ENCODE data around the gene YARS1.
A peak's percentile ranks its signal among the peaks of the same experiment; 100 is the strongest.

Gene YARS1

GRCh38 chr1:32817159-32817814 lies at the start of gene YARS1, which contains the start of gene S100PBP:
YARS1 (minus strand) TSS chr1:32817358; CDS start chr1:32817244, 114 bp downstream.
S100PBP (plus strand) TSS chr1:32817653; CDS start chr1:32826100, 8,447 bp downstream.
- peak; percentile 94 for DNase-seq (ENCODE audit: low read depth, low spot score)

- no peak for DNase-seq (ENCODE audit: low read depth, low spot score)
Measured at GRCh38 chr1:32865639-32866405, 48.7 kb upstream of the YARS1 start.

DNA sequence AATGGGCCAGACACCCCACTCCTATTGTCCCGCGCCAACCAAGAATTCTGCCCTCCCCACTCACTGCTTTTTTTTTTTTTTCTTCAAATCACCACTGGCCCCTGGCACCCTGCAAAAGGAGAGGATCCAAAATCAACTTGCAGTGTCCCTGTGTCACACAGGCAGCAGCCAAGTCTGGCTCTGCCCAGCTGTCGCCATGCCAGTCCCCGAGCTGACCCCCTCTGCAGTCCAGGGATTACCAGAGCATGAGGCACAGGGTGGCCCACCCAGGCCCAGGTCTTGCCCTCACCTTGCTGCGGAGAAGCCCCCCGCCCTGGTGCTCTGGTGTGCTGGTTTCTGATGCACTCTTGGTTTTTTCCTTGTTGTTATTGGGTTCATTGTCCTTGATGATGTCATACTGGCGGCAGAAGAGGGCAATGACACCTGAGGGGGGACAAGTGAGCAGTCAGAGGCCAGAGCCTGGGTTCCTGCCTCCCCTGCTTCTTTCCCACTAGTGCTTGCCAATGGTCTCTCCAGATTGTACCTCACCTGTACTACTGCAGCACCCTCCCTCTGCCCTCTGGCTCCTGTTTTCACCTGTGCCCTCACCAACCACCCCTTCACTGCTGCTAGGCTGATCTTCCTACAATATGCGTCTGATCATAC lies 47.3 kb upstream of the YARS1 start:
- DNase-seq (ENCODE audit: low read depth, low spot score), result no peak

- DNase-seq (ENCODE audit: low read depth, low spot score), result no peak
Measured at GRCh38 chr1:32863881-32864245, 46.7 kb upstream of the YARS1 start.

- DNase-seq (ENCODE audit: low read depth, low spot score), result no peak
Measured at GRCh38 chr1:32863218-32863880, 46.2 kb upstream of the YARS1 start.

DNA sequence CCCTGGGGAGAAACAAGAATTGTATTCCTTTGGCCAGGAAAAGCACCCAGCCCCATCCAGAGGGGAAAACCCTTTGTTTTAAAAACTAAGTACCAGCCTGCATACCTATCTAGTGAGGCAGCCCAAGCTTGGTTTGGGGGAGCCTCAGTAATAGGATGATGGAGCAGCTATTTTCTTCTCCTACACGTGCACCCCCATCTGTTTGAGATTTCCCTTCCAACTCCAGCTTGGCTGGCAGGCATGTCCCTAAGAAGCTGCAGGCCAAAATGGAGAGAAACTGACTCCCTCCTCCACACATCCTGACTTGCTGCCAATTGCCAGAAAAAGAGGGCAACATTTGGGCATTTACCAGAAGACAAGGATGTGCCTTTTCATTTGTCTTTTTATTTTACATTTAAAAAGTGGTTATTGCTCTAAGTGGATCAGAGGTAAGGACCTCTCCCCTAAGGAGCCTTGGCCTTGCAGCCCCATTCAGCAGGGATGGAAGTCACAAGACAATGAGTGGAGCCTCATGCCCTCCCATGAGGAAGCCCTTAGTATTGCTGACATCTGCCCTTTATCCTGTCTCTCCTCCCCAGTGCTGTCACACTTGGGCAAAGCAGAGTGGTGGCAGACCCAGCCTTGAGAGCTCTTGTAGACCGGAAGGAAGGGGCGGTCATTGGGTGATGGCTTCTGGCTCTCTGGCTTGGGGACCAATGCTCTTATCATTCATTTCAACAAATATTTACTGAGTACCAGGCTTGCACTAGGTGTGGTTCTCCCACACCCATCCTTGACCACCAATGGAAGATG lies 44.9 kb upstream of the YARS1 start:
- DNase-seq (ENCODE audit: low read depth, low spot score), result no peak

DNA sequence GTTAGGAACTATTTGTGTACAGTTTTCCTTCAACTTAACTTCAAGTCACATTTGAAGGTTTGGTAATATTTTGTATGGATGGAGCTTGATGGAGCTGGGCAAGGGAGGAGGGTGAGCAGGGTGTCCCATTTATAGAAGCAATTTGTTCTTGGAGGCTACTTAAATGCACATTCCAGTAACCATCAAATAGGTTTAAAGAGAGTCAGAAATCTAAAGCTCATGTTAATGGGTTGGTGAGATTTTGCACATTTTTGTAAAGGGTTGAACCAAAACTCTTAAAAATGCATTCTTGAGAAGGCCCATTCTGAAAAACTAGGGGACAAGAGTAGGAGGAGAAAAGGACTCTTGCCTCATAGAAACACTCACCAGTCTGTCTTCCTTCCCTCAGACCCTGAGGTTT lies 43.4 kb upstream of the YARS1 start:
- no peak for DNase-seq (ENCODE audit: low read depth, low spot score)

DNA sequence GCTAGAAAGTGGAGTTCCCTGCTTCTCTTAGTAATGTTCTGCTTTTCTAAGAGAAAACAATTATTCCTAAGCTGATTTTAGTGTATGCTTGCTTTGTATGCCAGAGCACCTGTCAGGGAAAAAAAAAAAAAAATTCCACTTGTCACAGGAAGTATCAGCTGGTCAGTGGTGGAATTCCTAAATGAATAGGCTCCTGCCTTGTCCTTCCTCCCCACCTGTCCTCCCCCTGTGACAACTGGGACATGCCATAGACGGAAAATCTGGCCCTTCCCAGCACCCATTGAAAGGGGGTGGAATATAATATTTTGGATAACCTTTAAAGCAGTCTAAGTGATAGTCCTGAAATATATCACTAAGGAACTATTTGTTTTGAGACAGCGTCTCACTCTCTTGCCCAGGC lies 42.8 kb upstream of the YARS1 start:
- no peak for DNase-seq (ENCODE audit: low read depth, low spot score)

DNA sequence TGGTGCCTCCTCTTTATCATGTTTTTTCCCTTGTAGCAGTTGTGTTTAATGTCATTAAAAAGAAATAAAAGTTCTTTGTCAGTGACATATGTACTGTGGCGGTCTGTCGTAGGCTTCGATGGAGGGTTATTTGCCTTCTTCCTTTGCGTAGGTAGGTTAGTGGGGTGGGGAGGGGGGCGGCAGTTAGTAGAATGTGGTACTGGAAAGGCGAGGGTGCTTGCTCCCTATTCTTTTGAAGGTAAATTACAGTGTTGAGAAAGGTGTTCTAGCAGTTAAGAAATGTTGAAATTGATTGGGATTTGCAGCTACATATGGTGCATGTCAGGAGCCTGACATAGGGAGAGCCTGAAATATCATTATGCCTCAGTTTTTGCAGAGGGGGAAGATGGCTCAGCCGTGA lies 41.6 kb upstream of the YARS1 start:
- no peak for DNase-seq (ENCODE audit: low read depth, low spot score)

GRCh38 chr1:32858136-32858535 lies 41.0 kb upstream of the YARS1 start:
- DNase-seq (ENCODE audit: low read depth, low spot score), result no peak

DNA sequence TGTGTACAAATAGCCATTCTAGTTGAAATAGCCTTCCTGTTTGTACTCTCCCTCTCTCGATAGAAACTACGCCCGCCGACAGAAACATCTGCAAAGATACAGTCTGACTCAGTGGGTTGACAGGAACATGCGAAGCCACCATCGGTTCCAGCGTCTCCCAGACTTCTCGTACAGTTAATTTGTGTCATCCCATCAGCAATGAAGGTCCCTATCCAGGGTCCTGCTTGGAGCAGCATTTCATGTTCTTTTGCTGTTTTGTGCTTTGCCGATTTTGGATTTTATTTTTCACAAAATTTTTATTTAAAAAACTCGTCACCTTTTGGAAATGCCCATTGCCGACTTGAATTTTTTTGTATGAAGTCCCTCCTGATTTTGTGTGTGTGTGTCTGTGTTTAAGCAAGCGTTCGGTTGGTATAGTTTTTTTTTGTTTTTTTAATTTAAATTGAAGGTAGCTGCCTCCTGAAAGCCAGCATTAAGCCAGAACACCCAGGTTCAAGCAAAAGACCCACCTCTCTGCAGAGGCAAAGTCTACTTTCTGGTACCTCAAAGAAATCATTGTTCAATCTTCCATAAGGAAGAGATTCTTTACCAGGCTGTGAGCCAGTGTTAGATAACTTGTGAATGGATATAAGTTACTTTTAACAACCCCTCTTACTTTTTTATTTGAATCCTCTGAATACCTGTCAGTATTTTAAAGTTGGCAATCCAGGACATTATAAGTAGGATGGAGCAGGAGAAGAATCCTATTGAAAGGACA lies 38.9 kb upstream of the YARS1 start:
- no peak for DNase-seq (ENCODE audit: low read depth, low spot score)

DNA sequence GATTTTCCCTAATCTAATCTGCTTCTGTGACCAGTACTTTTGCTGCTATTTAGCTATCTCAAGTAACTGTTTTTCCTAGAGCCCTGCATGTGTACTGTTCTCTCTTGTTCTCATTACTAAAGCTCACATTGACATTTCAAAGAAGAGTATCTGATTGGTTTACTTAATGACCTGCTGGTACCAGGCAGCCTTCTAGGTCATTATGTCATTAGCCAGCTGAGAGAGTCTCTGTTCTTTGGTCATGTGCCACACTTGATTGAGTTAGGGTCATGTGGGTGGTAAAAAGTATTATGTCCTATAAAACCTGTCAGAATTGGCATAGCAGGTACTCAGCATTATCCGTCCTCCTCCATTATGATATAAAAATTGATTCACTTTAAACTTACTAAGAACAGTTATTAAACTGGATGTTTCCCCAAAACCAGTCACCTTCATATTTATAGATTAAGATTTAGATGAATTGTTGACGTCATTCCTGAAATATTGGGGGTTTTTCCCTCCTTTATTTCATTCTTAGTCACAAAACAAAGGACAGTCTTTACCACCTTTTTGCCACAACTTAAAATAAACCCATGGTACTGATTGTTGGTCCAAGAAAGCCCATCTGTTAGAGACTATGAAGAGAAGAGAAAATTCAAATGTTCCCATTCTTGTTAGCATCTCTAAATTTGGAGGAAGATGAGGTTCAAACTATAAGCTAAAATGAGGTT lies 31.4 kb upstream of the YARS1 start:
- no peak for DNase-seq (ENCODE audit: low read depth, low spot score)

DNA sequence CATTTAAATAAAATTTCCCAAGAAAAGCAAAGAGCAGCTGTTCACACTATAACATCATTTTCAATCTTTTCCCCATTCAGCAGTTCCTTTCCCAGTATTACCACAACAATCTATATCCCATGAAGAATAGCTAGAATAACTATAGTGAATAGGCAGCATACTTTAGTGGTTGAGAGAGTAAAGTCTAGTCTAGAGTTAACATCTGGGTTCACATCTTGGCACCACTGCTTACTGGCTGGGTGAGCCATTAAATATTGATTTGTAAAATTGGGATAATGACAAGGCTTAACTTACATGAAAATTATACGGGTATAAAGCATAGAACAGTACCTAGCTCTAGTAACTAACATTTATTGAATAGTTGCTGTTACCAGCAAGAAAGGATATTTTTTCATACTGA lies 14.7 kb upstream of the YARS1 start:
- DNase-seq (ENCODE audit: low read depth, low spot score), result no peak

- DNase-seq (ENCODE audit: low read depth, low spot score), result no peak
Measured at GRCh38 chr1:32830092-32830852, 13.1 kb upstream of the YARS1 start.

DNA sequence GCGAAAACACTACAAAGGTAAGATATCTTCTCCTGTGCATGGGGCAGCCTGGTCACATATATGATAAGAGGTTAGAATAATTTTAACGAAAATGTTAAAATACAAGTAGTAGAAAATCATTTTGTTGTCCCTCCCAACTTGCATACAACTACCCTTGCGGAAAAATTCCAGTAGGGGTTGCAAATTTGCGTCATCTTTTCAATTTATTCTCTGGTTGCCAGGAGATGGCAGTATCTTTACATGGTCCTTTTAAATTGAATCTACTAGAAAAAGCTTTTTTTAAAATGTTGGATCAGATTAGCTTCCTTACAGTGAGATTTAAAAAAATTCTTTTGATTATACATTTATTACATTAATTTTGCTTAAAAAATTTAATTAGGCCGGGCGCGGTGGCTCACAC lies 11.2 kb upstream of the YARS1 start:
- DNase-seq (ENCODE audit: low read depth, low spot score), result no peak

GRCh38 chr1:32825181-32825580 lies 8.0 kb upstream of the YARS1 start:
- DNase-seq (ENCODE audit: low read depth, low spot score), result no peak

- no peak for DNase-seq (ENCODE audit: low read depth, low spot score)
Measured at GRCh38 chr1:32818804-32819541, 1.8 kb upstream of the YARS1 start.
